ENCODE results near the gene CNTN4. TPM values are rescaled to one million over a fixed set of nuclear protein-coding genes. Genes with fewer than 3 reads are reported as not detected.

CNTN4 gene
- total and polyA plus RNA-seq, 2 donors (not counting 3 experiments of a cell fraction or from before 2014, with no cell fraction given): not detected

DNA sequence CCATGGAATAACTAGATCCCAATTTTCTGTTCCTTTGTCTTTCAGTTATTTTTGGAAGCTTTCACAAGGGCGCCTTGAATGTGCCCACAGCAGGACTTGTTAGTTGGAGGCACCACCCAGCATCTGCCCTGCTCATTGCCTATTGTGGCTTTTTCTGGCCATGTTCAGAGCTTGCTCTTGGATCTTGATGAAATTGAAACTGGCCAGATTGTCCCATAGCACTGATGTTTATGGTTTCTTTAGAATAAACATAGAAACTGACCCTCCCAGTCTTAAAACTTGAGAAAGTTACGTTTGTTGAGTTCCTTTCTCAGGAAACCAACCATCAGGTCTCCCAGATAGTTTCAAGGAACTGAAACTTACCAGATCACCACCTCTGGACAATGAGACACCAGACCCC lies 536.8 kb downstream of the CNTN4 start:
- Histone ChIP-seq H3K79me2 (ENCODE audit: control insufficient read depth, insufficient read depth, low read length) (no peaks in the 10 kb centered on the region), H2AFZ (ENCODE audit: low read depth, low read length) (no peak overlapping the region), H3K27me3 (ENCODE audit: control insufficient read depth in 2 of 2, insufficient read depth in 2 of 2, low read length in 2 of 2) (no peaks in the 10 kb centered on the region), H3K27ac (ENCODE audit: insufficient read depth, low read depth, low read length) (no peak overlapping the region), H3K4me3 (replicated peaks in 1 of 3; ENCODE audit: insufficient read depth in 1 of 3, low read depth in 1 of 3, low read length in 3 of 3) (no peak overlapping the region), H3K9me3 (replicated peaks; ENCODE audit: control insufficient read depth, insufficient read depth, low read length) (peaks cover 5% of the 10 kb centered on the region), H3K4me1 (ENCODE audit: control insufficient read depth, extremely low read depth, insufficient read depth, low read length) (no peaks in the 10 kb centered on the region), H3K9me1 (replicated peaks; ENCODE audit: control insufficient read depth, extremely low read depth, insufficient read depth, low read length) (no peaks in the 10 kb centered on the region), H3K4me2 (ENCODE audit: insufficient read depth, low read length) (no peak overlapping the region), H3K36me3 (ENCODE audit: control insufficient read depth in 2 of 2, extremely low read depth in 1 of 2, insufficient read depth in 2 of 2, low read length in 2 of 2) (no peaks in the 10 kb centered on the region), H4K20me1 (replicated peaks; ENCODE audit: control insufficient read depth, extremely low read depth, insufficient read depth, low read length) (no peaks in the 10 kb centered on the region), H3K9ac (replicated peaks; ENCODE audit: extremely low read depth, insufficient read depth, low read length) (no peak overlapping the region)
- no peak for TF ChIP-seq MYC (IDR thresholded peaks at IDR 0.05; ENCODE audit: low read depth, low read length)
- no peak for TF ChIP-seq FOS (IDR thresholded peaks at IDR 0.05; ENCODE audit: borderline replicate concordance, insufficient read depth, low read length)
- FAIRE-seq (no peak), DNase-seq (ENCODE audit: low read depth, low spot score) (no peak)
- no TSS peak for BruUV-seq (replicated peaks)
- ChIA-PET CTCF (no interaction called here), POLR2A (no interaction called here)
- dilution Hi-C loops (cut with MboI; ENCODE audit: extremely low pct_ligation_motif_present, low sequenced_read_pairs): no loop called here
- intact Hi-C loops (cut with micrococcal nuclease): no loop called here

DNA sequence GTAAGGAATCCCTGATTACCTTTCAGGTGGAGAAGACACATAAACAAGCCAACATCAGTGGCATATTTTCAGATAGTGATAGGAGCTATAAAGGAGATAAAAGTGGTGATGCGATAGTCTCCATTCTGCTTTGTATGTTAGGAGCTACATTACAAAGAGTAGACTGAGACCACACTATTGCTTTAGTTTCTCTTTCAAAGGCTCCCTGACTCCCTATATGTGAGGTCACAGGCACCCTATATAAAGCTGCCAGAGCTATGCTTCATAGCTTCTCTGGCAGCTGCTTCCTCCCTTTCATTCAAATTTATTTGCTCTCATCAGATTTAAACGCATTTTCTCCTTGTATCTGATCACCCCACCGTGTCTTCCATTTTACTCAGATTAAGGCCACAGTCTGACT lies 544.9 kb downstream of the CNTN4 start:
- no peak for FAIRE-seq
- CTCF ChIA-PET: no interaction called here

More for the DNA sequence above, 544.9 kb downstream of the CNTN4 start:
- H3K9me3 ChIP-seq (replicated peaks; ENCODE audit: control insufficient read depth, insufficient read depth, low read length): no peaks in the 10 kb centered on the region
- no peak overlapping the region for H3K27ac ChIP-seq (ENCODE audit: insufficient read depth, low read depth, low read length)
- no peaks in the 10 kb centered on the region for H3K27me3 ChIP-seq (ENCODE audit: control insufficient read depth in 2 of 2, insufficient read depth in 2 of 2, low read length in 2 of 2)
- dilution Hi-C loops (cut with MboI; ENCODE audit: extremely low pct_ligation_motif_present, low sequenced_read_pairs) (no loop called here), intact Hi-C loops (cut with micrococcal nuclease) (no loop called here)
- H2AFZ ChIP-seq (ENCODE audit: low read depth, low read length): no peak overlapping the region
- DNase-seq (ENCODE audit: low read depth, low spot score): no peak
- no peak overlapping the region for H3K4me3 ChIP-seq (replicated peaks in 1 of 3; ENCODE audit: insufficient read depth in 1 of 3, low read depth in 1 of 3, low read length in 3 of 3)
- no TSS peak for BruUV-seq (replicated peaks)
- no peaks in the 10 kb centered on the region for H3K79me2 ChIP-seq (ENCODE audit: control insufficient read depth, insufficient read depth, low read length)
- no peaks in the 10 kb centered on the region for H3K9me1 ChIP-seq (replicated peaks; ENCODE audit: control insufficient read depth, extremely low read depth, insufficient read depth, low read length)
- no peaks in the 10 kb centered on the region for H3K36me3 ChIP-seq (ENCODE audit: control insufficient read depth in 2 of 2, extremely low read depth in 1 of 2, insufficient read depth in 2 of 2, low read length in 2 of 2)
- POLR2A ChIA-PET: no interaction called here
- H3K9ac ChIP-seq (replicated peaks; ENCODE audit: extremely low read depth, insufficient read depth, low read length): no peak overlapping the region
- TF ChIP-seq, protein P1, sequence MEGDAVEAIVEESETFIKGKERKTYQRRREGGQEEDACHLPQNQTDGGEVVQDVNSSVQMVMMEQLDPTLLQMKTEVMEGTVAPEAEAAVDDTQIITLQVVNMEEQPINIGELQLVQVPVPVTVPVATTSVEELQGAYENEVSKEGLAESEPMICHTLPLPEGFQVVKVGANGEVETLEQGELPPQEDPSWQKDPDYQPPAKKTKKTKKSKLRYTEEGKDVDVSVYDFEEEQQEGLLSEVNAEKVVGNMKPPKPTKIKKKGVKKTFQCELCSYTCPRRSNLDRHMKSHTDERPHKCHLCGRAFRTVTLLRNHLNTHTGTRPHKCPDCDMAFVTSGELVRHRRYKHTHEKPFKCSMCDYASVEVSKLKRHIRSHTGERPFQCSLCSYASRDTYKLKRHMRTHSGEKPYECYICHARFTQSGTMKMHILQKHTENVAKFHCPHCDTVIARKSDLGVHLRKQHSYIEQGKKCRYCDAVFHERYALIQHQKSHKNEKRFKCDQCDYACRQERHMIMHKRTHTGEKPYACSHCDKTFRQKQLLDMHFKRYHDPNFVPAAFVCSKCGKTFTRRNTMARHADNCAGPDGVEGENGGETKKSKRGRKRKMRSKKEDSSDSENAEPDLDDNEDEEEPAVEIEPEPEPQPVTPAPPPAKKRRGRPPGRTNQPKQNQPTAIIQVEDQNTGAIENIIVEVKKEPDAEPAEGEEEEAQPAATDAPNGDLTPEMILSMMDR (IDR thresholded peaks at IDR 0.05; ENCODE audit: extremely low read depth in 1 of 2, insufficient read depth in 1 of 2, low read depth in 1 of 2, low read length in 2 of 2): no peak
- TF ChIP-seq MYC (IDR thresholded peaks at IDR 0.05; ENCODE audit: low read depth, low read length): no peak
- TF ChIP-seq EZH2 (IDR thresholded peaks at IDR 0.05; ENCODE audit: borderline replicate concordance, low read depth, low read length, severe bottlenecking): no peak
- TF ChIP-seq FOS (IDR thresholded peaks at IDR 0.05; ENCODE audit: borderline replicate concordance, insufficient read depth, low read length): no peak
- TF ChIP-seq GATA2 (IDR thresholded peaks at IDR 0.05; ENCODE audit: insufficient read depth, insufficient read length, low read depth, low read length): no peak
- TF ChIP-seq POLR2AphosphoS5 (IDR thresholded peaks at IDR 0.05; ENCODE audit: insufficient read depth, low read depth, low read length): no peak
- TF ChIP-seq, protein P2, sequence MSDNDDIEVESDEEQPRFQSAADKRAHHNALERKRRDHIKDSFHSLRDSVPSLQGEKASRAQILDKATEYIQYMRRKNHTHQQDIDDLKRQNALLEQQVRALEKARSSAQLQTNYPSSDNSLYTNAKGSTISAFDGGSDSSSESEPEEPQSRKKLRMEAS (IDR thresholded peaks at IDR 0.05; ENCODE audit: insufficient read depth, insufficient read length): no peak
- no peak for TF ChIP-seq POLR2A (IDR thresholded peaks at IDR 0.05; ENCODE audit: low read depth, low read length)
- no peak for TF ChIP-seq JUN (IDR thresholded peaks at IDR 0.05; ENCODE audit: borderline replicate concordance, insufficient read depth, insufficient read length, low read depth)
- no peaks in the 10 kb centered on the region for H4K20me1 ChIP-seq (replicated peaks; ENCODE audit: control insufficient read depth, extremely low read depth, insufficient read depth, low read length)
- H3K4me2 ChIP-seq (ENCODE audit: insufficient read depth, low read length): no peak overlapping the region
- H3K4me1 ChIP-seq (ENCODE audit: control insufficient read depth, extremely low read depth, insufficient read depth, low read length): no peaks in the 10 kb centered on the region

Measured in endothelial cell of umbilical vein (primary cell).